Natural killer cell (primary cell): Measurements from ENCODE around the gene CSNK1D. TPM values are rescaled to one million over a fixed set of nuclear protein-coding genes. Genes with fewer than 3 reads are reported as not detected.

ENCODE experiments used
- ATAC-seq, 3 donors: fragments of 150-1000 bp in 2 of 3; fragments of 200-7000 bp in 1 of 3; cut with Tn5 transposase; 1 replicate in 1 of 3; 2 replicates in 2 of 3; pipeline ENCODE4 v1.10.0; 2021; ENCODE audit warnings: mild to moderate bottlenecking in 2 of 3, moderate library complexity in 2 of 3
- DNase-seq, 2 donors: peaks; one replicate each; pipeline versions ENCODE4 v3.0.0 to v3.0.0-alpha.2; 2013 to 2021; ENCODE audit warnings: mixed read lengths in 1 of 2
- H3K27ac ChIP-seq: one replicate; pipeline ENCODE4 v1.5.1; 2013; ENCODE audit warnings: mild to moderate bottlenecking, low read length
- H3K27me3 ChIP-seq: one replicate; pipeline ENCODE4 v1.6.1; 2013; ENCODE audit warnings: low read length; ENCODE audit not compliant: control insufficient read depth, insufficient read depth
- H3K36me3 ChIP-seq: one replicate; pipeline ENCODE4 v1.6.1; 2013; ENCODE audit warnings: low read length; ENCODE audit not compliant: control insufficient read depth, insufficient read depth
- H3K4me1 ChIP-seq: one replicate; pipeline ENCODE4 v1.6.1; 2013; ENCODE audit warnings: low read length; ENCODE audit not compliant: control insufficient read depth, insufficient read depth
- H3K4me3 ChIP-seq: one replicate; pipeline ENCODE4 v1.5.1; 2013; ENCODE audit warnings: low read length
- H3K9me3 ChIP-seq: one replicate; pipeline ENCODE4 v1.6.1; 2013; ENCODE audit warnings: low read length; ENCODE audit not compliant: control insufficient read depth, insufficient read depth
- H3K27ac Mint-ChIP-seq, 2 donors: one replicate each; pipeline ENCODE4 v1.8.0; 2022; ENCODE audit warnings: mild to moderate bottlenecking in 2 of 2, mixed read lengths in 2 of 2, moderate library complexity in 1 of 2
- H3K27me3 Mint-ChIP-seq, 2 donors: one replicate each; pipeline ENCODE4 v1.8.0; 2022; ENCODE audit warnings: low read depth in 2 of 2, mixed read lengths in 2 of 2
- H3K36me3 Mint-ChIP-seq: one replicate; pipeline ENCODE4 v1.8.0; 2022; ENCODE audit warnings: mixed read lengths
- H3K4me1 Mint-ChIP-seq, 2 donors: one replicate each; pipeline ENCODE4 v1.8.0; 2022; ENCODE audit warnings: mixed read lengths in 2 of 2
- H3K4me3 Mint-ChIP-seq: one replicate; pipeline ENCODE4 v1.8.0; 2022; ENCODE audit warnings: mild to moderate bottlenecking, moderate library complexity, mixed read lengths
- H3K9me3 Mint-ChIP-seq, 2 donors: one replicate each; pipeline ENCODE4 v1.8.0; 2022; ENCODE audit warnings: mixed read lengths in 2 of 2
- WGBS: methylation state at CpG from one replicate; pipeline ENCODE4 v1.1.7; 2013; ENCODE audit warnings: missing lambda C conversion rate; ENCODE audit not compliant: insufficient coverage; 5-methylcytosine and 5-hydroxymethylcytosine counted together
- intact Hi-C: fragments of 100-400 bp; cut with micrococcal nuclease; formaldehyde crosslinking; loops from one replicate; pipeline ENCODE4 v1.14.2; 2022
- total RNA-seq, 4 donors: library from RNA; stranded (reverse); fragments of 120-200 nt in 1 of 4; gene quantifications; one replicate each; pipeline versions ENCODE4 v1.2.3 to v1.2.4, GENCODE V29; 2013 to 2022
- TF ChIP-seq, protein P1 (sequence below): fragments of 200-600 bp; IDR thresholded peaks from one replicate; pipeline ENCODE4 v1.8.0; 2022; ENCODE audit warnings: antibody characterized with exemption

CSNK1D gene
- total RNA-seq, 3 donors from 2014 or later (not counting 1 experiment from before 2014, with no cell fraction given) = 423 to 475 (median 468) TPM

- H3K27ac Mint-ChIP-seq = peak overlapping the region; percentile 87 to 88
- Histone ChIP-seq H3K4me1 (peaks cover 37% of the 10 kb centered on the region), H3K9me3 (no peaks in the 10 kb centered on the region), H3K27ac (peak overlapping the region; percentile 34), H3K36me3 (peaks cover 93% of the 10 kb centered on the region), H3K4me3 (no peak overlapping the region), H3K27me3 (no peaks in the 10 kb centered on the region)
- ATAC-seq = peak; percentile 13 to 40 (median 17)
- TF ChIP-seq, protein P1, sequence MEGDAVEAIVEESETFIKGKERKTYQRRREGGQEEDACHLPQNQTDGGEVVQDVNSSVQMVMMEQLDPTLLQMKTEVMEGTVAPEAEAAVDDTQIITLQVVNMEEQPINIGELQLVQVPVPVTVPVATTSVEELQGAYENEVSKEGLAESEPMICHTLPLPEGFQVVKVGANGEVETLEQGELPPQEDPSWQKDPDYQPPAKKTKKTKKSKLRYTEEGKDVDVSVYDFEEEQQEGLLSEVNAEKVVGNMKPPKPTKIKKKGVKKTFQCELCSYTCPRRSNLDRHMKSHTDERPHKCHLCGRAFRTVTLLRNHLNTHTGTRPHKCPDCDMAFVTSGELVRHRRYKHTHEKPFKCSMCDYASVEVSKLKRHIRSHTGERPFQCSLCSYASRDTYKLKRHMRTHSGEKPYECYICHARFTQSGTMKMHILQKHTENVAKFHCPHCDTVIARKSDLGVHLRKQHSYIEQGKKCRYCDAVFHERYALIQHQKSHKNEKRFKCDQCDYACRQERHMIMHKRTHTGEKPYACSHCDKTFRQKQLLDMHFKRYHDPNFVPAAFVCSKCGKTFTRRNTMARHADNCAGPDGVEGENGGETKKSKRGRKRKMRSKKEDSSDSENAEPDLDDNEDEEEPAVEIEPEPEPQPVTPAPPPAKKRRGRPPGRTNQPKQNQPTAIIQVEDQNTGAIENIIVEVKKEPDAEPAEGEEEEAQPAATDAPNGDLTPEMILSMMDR = no peak
- no peaks in the 10 kb centered on the region for H3K9me3 Mint-ChIP-seq
- 63% methylated on average over 26 of the region's 27 CpGs for WGBS
- H3K27me3 Mint-ChIP-seq = no peaks in the 10 kb centered on the region
- peak overlapping the region; percentile 47 for H3K4me3 Mint-ChIP-seq
- DNase-seq = peak in 1 of 2 donors; percentile 26
- intact Hi-C loops = loop anchor here (10.0 kb wide), 1 partner anchor 168 kb away; the partner anchor contains the start of genes HEXD and OGFOD3
- peaks cover 48 to 63% of the 10 kb centered on the region in 2 donors for H3K4me1 Mint-ChIP-seq
- peaks cover 25% of the 10 kb centered on the region for H3K36me3 Mint-ChIP-seq
Measured at GRCh38 chr17:82246365-82247181, 26.9 kb downstream of the CSNK1D start.

DNA sequence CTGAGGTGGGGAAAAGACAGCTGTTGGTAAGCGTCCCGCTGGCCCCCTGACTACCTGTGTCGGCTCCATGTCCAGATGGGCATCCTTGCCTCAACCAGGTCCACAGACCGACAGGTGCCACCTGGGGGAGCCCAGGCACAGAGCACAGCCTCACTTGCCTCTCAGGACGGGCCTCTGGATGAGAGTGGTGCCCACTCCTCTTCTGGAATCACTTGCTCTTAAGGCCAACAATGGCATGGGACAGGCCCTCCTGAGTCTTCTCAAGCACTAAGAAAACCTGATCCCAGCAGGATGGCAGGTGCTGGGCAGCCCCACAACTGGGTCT, 27.5 kb downstream of the CSNK1D start:
- intact Hi-C loops = loop anchor here (10.0 kb wide), 1 partner anchor 169 kb away; the partner anchor contains the start of genes HEXD and OGFOD3
- peak overlapping the region; percentile 47 for H3K4me3 Mint-ChIP-seq
- no peak for DNase-seq
- Histone ChIP-seq H3K27ac (no peak overlapping the region), H3K4me1 (peaks cover 43% of the 10 kb centered on the region), H3K4me3 (no peak overlapping the region), H3K27me3 (no peaks in the 10 kb centered on the region), H3K36me3 (peaks cover 89% of the 10 kb centered on the region), H3K9me3 (no peaks in the 10 kb centered on the region)
- peaks cover 48 to 68% of the 10 kb centered on the region in 2 donors for H3K4me1 Mint-ChIP-seq
- ATAC-seq = no peak
- H3K36me3 Mint-ChIP-seq = peaks cover 25% of the 10 kb centered on the region
- 95% methylated on average over 5 of the region's 5 CpGs for whole genome bisulfite sequencing
- TF ChIP-seq, protein P1 = no peak
- peak overlapping the region; percentile 87 to 88 for H3K27ac Mint-ChIP-seq
- H3K27me3 Mint-ChIP-seq = no peaks in the 10 kb centered on the region
- no peaks in the 10 kb centered on the region for H3K9me3 Mint-ChIP-seq

GRCh38 chr17:82245134-82246039, 28.1 kb downstream of the CSNK1D start:
- ATAC-seq (no peak), DNase-seq (no peak)
- Mint-ChIP-seq H3K9me3 (no peaks in the 10 kb centered on the region), H3K4me1 (peaks cover 52 to 75% of the 10 kb centered on the region in 2 donors), H3K36me3 (peaks cover 25% of the 10 kb centered on the region), H3K27ac (peak overlapping the region; percentile 87 to 88), H3K27me3 (no peaks in the 10 kb centered on the region), H3K4me3 (peak overlapping the region; percentile 47)
- Histone ChIP-seq H3K9me3 (no peaks in the 10 kb centered on the region), H3K36me3 (peaks cover 85% of the 10 kb centered on the region), H3K4me3 (no peak overlapping the region), H3K27me3 (no peaks in the 10 kb centered on the region), H3K4me1 (peaks cover 49% of the 10 kb centered on the region), H3K27ac (no peak overlapping the region)
- intact Hi-C loops = loop anchor here (10.0 kb wide), 1 partner anchor 169 kb away; the partner anchor contains the start of genes HEXD and OGFOD3
- TF ChIP-seq, protein P1 = no peak
- 95% methylated on average over 47 of the region's 47 CpGs for WGBS
